GM18951 (cell line): ENCODE measurements around the gene SREK1IP1.
"Not testable (repeated sequence)": the region's sequence is repeated elsewhere in the genome, so short reads cannot be mapped to it uniquely, and the experiment has no call there.

Experiments used
- POLR2A ChIP-seq: IDR thresholded peaks from 4 replicates; pipeline ENCODE4 v1.6.1; 2011; ENCODE audit warnings: mild to moderate bottlenecking; ENCODE audit not compliant: insufficient read length, insufficient read depth; ENCODE audit errors: extremely low read depth
- in situ Hi-C: fragments of 300-500 bp; cut with MboI; formaldehyde crosslinking; loops from one replicate; pipeline ENCODE4 v1.12.0; 2022; ENCODE audit warnings: low sequenced_read_pairs, mixed read lengths, inconsistent platforms; ENCODE audit not compliant: unreplicated experiment

Gene SREK1IP1

GRCh38 chr5:64744914-64745313 is 23.6 kb downstream of the SREK1IP1 start:
- in situ Hi-C loops: no loop called here
- TF ChIP-seq POLR2A: no peak

DNA sequence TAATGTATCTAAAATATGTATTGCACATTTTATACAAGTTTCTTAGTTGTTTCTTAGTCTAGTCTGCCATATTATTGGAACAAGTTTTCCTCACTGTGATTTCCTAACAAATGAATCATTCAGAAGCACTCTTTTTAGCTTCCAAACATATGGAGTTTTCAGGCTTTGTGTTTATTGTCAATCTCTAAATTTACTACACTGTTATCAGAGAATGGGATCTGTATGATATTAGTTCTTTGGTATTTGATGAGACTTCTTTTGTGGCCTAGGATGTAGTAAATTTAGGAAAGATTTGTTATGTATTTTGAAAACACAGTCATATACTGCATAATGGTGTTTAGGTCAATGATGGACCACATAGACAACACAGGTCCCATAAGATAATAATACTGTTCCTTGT is 25.7 kb downstream of the SREK1IP1 start:
- in situ Hi-C loops: no loop called here
- no peak for TF ChIP-seq POLR2A

DNA sequence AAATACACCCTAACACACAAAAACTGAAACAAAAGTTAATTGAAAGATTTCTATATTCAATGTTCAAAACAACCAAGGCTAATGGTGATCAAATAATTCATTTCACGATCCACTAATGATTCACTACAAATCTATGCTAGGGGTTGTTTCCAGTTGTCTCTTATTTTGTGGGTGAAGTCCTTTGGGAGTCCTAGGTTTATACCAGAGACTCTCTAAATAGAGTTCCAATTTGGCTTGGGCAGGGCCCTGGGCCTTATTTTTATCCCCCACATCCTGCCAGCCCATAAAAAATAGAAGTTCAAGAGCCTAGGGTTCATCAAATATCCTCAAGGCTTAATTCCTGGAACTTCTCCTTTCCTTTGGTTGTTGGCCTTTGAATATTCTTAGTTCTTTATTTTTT is 26.1 kb downstream of the SREK1IP1 start:
- no peak for TF ChIP-seq POLR2A
- in situ Hi-C loops: no loop called here

DNA sequence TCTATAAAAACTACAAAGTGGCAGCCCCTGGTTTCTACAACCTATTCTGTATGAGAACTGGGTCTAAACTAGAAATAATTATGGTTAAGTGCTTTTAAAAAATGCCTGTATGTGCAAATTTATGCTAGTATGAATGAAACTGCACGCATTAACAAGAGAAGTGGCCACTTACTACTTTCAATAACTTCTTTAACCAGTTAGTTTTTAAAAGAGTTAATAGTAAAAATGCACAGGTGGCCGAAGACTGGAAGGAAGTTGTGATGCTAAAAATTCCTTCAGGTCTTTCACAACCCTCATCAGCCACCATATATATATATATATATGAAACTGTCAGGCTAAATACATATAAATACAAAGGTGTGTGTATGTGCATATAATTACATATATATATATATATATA is 41.3 kb downstream of the SREK1IP1 start:
- in situ Hi-C loops: no loop called here
- no peak for TF ChIP-seq POLR2A

DNA sequence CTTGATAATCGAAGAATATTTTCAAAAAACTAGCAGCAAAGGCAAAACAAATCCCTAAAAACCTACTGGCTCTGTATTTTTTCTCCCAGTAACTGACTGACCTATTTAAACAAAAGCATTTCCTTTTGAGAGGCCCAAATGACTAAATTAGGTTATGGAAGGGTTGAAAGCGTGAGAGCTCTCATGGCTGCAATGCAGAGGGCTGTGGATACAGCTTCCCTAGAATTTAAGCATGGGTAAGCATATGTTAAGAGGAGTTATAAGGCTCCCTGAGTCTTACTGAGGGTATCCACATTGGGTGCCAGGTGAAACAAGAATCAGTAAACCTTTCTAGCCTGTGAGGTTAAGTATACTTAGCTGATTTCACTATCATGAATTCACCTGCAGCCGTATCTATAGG is 45.9 kb downstream of the SREK1IP1 start:
- TF ChIP-seq POLR2A: no peak
- in situ Hi-C loops: no loop called here

DNA sequence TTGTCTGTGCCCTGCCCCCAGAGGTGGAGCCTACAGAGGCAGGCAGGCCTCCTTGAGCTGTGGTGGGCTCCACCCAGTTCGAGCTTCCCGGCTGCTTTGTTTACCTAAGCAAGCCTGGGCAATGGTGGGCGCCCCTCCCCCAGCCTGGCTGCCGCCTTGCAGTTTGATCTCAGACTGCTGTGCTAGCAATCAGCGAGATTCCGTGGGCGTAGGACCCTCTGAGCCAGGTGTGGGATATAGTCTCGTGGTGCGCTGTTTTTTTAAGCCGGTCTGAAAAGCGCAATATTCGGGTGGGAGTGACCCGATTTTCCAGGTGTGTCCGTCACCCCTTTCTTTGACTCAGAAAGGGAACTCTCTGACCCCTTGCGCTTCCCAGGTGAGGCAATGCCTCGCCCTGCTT is 54.0 kb downstream of the SREK1IP1 start:
- in situ Hi-C loops: not testable (repeated sequence)

GRCh38 chr5:64707191-64707590 is 61.3 kb downstream of the SREK1IP1 start:
- TF ChIP-seq POLR2A: no peak
- in situ Hi-C loops: no loop called here

- in situ Hi-C loops: not testable (repeated sequence)
Measured at GRCh38 chr5:64706074-64706473, 62.4 kb downstream of the SREK1IP1 start.

GRCh38 chr5:64700765-64701164 is 67.7 kb downstream of the SREK1IP1 start:
- in situ Hi-C loops: no loop called here
- no peak for TF ChIP-seq POLR2A

- in situ Hi-C loops: not testable (repeated sequence)
Measured at GRCh38 chr5:64696414-64696813, 72.1 kb downstream of the SREK1IP1 start.

DNA sequence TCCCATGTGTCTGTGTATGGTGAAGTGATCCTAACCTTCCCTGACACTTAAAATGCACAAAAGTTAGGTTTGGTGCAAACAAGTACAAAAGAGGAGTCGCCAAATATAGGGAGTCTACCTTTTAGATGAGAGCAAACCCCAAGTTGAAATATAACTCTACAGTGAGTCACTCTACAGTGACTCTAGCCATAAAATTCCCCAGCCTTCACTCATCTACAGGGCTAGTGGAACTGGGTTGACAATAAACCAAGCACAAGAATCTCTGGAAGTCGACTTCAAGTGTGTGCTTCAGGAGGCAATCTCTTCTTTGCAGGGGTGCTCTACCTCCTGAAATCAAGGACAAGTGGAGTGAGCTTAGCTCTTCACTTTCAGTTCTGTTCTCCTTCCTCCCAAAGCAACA is 74.9 kb downstream of the SREK1IP1 start:
- TF ChIP-seq POLR2A: no peak
- in situ Hi-C loops: no loop called here

GRCh38 chr5:64691291-64691690 is 77.2 kb downstream of the SREK1IP1 start:
- in situ Hi-C loops: no loop called here
- TF ChIP-seq POLR2A: no peak

DNA sequence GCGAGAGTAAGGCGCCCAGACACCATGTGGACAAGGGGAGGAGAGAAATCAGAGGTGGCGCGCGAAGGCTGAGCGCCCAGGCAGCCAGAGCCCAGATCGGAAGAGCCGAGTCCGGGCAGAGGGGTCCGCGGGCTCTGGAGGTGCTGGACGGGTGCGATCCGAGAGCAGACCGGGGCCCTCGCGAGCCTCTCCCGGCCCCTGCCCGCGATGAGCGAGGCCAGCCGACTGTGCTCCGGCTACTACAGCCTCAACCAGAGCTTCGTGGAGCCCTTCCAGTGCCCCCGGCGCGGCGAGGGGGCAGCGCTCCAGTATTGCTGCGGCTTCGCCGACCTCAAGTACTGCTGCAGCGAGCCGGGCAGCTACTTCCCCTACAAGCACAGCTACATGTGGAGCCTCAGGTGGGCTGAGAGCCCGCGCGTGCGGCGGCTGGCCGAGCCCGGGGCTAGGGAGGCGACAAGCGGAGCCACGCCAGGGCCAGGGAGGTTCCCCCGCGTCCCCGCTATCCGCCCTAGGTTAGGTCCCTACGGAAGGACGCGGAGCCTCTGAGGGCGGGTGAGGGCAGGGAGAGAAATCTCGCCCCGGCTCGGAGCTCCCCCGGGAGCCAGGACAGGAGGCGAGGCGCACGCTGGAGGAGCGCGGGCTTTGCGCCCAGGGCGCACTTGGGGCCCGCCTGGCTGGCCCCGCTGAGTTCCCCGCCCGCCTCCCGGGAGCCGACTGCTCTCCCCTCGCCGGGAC is 77.9 kb downstream of the SREK1IP1 start, which contains the start of gene SHISAL2B:
SHISAL2B (plus strand) TSS at position 87 of the 735 bp plus-strand sequence; CDS start at position 208, 121 bp downstream.
- TF ChIP-seq POLR2A: no peak
- in situ Hi-C loops: no loop called here

DNA sequence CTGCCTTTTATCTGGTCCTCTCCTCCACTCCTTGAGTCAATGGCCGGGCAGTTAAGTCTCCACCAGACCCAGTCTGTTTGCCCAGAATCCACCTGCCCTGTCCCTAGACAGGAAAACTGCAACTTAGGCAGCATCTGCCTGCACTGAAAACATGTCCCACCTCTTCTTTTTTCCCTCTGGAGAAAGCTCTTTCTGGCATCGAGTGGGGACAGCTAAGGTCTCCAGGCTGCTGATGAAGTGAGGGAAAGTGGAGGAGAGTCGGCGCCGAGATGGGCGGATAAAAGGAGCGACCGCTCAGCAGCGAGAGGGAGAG is 78.4 kb downstream of the SREK1IP1 start:
- TF ChIP-seq POLR2A: no peak
- in situ Hi-C loops: no loop called here

DNA sequence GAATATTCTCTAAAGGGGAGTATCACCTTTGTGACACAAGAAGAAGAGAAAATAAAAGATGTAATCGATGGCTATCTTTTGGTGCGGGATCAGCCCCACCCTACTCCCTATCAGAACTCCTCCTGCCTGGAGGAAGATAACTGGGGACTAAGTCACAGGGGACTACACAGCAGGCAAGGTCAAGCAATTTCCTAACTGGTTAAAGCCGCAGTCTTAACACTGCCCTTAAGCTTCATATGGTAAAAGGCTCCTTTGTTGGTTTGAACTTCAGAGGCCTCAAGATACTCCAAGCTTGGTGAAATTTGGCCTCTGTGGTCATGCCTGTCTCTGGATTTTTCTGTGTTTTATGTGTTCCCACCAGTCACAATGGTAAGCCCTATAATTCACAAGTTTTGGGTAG is 79.5 kb downstream of the SREK1IP1 start:
- no peak for TF ChIP-seq POLR2A
- in situ Hi-C loops: no loop called here
